Activated CD8-positive, alpha-beta memory T cell treated with anti-CD3 and anti-CD28 coated beads, Interleukin-2, amount 50 U/mL, for 24 hours (primary cell): ENCODE measurements around the gene SERPINE3.

Experiments
- DNase-seq: peaks from one replicate; pipeline ENCODE4 v3.0.0-alpha.2; 2020; ENCODE audit errors: extremely low read depth

SERPINE3 gene

DNA sequence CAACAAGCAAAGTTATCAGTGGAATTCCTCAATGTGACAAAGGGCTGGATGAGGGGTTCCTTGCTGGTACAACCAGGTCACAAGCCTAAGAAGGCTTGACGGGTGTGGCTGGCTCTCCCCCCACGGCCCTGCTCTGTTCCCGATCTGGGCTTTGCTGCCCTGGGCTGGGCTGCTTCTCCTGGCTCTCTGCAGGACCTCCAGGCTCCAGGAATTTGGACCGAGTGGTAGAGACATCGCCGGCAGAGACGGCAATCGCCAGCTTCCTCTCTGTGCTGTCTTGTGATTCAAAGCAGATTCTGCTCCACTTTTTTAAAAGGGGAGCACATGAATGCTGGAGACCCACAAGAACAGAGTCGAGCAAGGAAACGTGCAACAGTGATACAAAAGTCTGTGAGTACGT is at the start of gene SERPINE3:
SERPINE3 (plus strand) TSS at position 338 of the 400 bp plus-strand sequence. CDS start 1,401 bp downstream, outside the sequence.
- DNase-seq, result no peak

DNA sequence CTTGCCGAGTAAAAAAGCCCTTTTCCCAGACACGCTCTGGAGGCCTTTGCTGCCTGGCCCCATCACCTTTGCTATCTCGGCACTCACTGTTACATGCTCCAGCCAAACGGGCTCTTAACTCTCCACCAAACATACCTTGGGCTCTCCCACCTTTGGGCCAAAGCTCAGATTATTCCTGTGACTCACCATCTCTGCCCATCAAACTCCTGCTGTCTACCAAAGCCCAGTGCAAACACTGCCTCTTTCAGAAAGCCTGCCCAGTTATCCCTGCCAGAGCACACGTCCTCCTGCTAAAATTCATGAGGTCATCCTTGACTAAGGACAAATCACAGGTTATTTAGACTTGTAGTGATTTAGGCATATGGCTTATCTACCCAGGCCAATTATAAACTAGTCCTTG is 48.1 kb upstream of the SERPINE3 start:
- DNase-seq, result no peak

DNA sequence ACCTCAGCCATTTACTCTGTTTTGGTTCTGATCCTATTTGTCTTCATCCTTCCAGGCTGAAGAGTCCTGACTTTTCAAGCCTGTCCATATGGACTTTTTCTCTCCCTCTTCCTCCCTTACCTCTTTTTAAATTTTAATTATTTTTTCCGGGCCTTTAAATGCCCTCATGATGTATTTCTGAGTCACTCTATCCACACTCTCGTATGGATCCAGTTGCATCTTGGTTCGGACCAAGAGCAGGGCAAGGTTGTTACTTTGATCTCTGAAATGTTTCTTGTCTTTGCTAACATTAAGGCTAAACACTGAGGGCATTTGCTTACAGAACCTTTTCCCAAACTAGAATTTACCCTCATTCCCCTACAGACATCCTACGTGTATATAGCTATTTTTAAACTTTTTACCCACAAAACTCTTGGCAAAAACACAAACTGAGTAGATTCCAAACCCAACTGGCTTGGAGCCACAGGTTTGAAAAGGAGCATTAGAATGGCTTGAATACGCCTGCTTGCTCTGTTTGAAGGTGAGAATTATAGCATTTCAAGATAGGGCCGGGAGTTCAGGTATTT is 47.4 kb upstream of the SERPINE3 start:
- no peak for DNase-seq

DNA sequence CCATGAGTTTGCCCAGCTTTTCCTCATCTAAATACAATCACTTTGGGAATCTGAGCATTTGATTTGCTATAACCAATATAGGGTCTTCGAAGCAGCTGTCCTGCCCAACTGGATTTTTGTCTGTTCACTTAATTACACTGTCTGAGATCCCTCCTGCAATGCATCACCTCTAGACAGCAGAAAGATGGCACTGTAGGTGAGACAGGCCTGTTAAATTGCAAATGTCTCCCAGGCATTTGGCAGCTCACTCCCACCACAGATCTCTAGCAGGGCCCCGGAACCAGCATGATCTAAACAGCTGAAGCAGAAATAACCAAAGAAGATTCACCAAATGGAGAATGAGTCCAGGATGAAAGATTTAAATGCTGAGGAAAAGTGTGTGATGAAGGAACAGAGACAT is 41.9 kb upstream of the SERPINE3 start:
- DNase-seq, result no peak

DNA sequence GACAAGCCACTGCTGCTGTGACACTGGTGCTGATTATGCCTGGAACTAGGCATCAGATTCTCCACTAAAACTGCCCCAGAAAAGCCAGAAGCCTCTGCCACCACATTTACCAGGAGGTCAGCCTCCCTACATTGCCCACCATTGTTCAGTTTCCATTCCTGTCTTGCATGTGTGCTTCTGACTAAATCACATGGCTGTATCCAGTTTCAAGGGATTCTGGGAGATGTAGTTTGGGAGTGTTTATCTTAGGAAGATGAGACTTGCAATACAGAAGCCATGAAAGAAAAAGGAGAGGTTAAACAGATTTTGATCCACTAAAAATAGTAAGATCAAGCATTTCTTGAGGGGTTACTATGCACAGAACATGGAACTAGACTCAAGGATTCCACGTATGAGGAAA is 40.7 kb upstream of the SERPINE3 start:
- no peak for DNase-seq

DNA sequence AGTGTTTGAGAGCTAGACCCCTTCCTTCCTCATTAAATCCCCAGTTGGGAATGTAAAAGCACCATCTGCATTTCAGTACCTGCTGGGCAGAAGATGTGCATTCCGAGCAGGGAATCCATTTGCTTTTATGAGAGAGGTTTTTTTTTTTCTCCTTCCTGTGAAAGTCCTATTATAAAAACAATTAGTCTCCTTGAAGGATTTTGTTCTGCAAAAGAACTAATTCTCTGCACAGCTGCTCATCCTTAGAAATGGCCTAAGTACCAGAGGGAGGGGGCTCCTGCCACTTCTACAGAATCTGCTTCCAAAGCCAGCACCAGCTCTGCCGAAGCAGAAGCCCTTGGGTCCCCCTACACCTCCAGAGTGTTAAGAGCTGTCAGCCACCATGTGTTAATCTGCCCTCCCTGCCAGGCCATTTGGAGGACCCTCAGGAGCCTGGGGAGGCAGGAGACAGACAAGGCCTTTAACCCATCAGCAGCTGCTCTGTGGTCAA is 36.4 kb upstream of the SERPINE3 start:
- DNase-seq, result no peak

DNA sequence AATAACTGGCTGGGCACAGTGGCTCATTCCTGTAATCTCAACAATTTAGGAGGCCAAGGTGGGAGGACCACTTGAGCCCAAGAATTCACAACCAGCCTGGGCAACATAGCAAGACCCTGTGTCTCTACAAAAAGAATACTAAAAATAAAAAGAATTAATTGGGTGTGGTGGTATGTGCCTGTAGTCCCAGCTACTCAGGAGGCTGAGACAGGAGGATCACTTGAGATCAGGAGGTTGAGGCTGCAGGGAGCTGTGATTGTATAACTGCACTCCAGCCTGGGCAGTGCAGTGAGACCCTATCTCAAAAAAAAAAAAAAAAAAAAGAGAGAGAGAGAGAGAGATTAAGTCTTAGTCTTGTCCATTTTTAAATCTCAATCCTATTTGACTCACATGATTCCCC is 35.6 kb upstream of the SERPINE3 start:
- DNase-seq, result no peak

DNA sequence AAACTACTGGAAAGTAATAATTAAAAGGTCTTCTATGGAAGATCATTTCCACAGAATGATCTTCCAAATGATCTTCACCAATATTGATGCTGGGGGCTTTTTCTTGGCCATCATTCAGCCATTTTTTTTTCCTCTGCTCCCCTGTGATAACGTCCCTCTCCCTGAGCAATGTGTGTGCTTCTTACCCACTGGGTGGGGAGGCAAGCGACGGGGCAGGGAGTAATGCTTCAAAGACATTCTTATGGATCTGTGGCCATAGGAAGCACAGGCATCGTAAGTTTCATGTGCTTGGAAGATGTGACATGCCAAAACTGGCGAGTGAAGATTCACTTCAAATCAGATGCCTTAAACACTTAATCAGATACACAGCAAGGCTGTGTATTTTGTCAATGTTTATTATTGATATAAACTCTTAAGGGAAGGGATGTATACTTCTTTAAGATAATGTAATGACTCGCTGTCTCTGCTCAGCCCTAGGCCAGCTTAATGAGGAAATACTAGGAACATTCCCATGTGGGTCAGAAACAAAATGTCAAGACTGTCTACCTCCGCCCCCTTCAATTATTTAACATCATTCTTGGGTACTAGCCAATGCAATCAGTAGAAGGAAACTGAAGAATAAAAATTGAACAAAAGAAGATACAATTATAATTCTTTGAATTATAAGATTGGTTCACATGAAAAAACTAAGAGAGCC is 34.1 kb upstream of the SERPINE3 start:
- DNase-seq, result no peak

DNA sequence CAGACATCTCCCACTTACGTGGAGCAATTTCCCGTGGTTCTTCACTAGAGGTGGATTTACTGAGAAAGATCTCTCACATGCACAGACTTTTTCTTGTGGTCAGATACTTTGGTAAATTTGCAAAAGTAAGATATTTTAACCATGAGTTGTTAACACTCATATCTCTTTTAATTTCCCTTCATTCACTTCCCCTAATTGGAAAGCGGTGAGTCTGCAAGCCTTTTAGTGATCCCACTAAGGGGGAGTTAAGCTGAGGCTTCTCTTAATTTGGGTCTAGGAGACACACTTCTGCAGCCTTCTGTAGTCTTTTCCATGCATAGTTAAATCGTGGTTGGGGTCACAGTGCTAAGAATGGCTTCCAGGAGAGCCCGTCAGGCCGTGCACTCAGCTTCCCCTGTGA is 30.7 kb upstream of the SERPINE3 start:
- no peak for DNase-seq

DNA sequence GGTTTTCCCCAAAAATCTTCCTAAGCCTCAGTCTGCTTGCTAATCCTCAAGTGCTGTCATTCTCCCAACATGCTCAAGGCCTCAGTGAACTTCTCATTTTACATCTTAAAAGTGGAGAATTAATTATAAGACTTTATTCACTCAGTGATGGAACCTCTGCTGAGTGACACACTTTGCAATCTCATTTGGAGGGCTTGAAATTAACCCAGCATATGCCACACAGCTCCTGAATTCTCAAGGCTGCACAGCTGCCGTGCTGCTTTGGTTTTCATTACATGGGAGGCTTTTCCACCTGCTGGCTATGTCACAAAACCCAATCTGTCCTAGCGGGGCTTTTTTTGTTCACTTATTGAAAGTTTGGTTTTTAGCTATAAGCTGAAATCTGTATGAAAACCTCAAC is 28.3 kb upstream of the SERPINE3 start:
- DNase-seq, result no peak

DNA sequence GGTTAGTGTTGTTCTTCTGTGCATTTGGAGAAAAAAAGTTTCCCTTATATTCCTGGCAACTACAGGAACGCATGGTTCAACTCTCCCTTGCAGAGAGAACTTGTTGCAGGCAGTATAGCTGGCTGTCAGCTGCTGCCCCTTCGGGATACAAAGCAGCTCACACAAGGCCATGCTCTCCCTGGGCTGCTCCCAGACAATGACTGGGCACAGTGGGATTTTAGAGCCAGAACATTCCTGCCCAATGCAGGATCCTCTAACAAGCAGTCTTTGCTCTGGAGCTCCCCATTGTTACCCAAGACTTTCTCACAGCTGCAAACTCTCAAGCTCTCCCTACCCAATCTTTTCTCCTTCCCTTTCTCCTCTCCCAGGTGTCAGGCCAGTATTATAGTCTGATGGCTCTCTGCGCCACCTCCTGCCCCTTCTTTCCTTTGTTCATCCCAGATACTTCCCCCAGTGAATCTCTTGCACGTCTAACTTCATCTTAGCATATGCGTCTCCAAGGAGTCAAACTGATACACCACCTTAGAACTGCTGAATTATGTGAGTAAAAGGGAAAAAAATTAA is 27.5 kb upstream of the SERPINE3 start:
- DNase-seq, result no peak

DNA sequence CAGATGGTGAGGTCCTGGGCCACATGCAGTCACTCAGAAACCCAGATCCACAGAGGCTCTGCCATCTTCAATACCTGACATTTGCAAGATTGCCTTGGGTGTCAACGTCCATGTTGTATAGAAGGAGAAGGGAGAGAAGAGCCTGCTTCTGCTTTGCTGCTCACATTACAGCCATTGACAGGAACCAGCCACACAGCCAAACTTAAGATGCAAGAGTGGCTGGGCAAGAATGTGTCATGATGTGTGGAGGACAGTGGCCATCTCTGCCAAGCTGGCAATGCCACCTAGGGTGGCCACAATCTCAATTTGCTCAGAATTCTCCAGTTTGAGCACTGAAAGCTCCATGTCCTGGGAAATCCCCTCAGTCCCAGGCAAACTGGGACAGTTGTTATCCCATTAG is 25.9 kb upstream of the SERPINE3 start:
- DNase-seq, result no peak

DNA sequence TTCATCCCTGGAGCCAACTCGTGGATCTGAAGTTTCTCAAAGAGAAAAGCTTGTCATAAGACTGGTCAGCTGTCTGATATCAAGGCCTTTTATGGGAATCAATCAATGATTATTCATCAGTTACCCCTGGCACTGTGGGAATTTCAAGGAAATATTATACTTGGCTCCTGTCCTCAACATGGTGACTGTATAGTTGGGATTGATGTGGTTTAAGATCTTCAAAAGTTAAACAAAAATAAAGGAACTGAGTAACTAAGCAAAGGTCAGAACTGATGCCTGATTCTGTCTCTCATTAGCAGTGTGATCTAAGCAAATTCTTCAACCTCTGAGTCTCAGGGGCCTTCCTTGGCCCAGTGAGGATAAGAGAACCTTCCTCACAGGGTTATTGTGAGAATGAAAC is 22.2 kb upstream of the SERPINE3 start:
- no peak for DNase-seq

DNA sequence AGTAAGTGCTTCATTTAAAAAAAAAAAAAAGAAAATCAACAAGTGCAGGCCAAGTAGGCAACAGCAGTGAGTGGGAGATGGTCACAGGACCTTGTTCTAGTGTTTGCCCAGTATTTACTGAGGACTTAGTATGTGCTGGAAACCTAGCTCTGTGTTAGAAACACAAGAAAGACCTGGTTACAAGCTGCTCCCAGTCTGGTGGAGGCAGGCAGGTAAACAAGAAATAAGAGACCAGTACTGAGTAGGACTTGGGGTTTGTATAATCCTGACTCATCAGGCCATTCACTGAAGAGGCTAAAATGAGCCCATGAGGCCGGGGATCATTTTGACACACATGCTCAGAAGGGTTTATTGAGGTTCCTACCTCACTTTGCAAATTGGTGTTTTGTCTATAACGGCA is 21.5 kb upstream of the SERPINE3 start:
- no peak for DNase-seq

DNA sequence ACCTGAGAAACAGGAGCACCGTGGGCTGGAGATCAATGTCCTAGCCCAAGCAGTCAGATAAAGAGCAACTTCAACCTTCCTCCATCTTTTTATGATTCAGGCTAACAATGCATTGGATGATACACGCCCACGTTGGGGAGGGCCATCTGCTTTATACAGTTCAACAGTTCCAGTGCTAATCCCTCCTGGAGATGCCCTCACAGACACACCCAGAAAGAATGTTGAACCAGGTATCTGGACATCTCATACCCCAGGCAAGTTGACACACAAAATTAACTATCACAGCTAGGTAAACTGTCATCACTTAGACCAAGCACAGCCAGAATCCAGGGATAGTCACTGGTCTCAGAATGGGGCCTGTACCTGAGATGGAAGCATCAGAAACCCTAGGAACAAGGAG is 20.6 kb upstream of the SERPINE3 start:
- no peak for DNase-seq

DNA sequence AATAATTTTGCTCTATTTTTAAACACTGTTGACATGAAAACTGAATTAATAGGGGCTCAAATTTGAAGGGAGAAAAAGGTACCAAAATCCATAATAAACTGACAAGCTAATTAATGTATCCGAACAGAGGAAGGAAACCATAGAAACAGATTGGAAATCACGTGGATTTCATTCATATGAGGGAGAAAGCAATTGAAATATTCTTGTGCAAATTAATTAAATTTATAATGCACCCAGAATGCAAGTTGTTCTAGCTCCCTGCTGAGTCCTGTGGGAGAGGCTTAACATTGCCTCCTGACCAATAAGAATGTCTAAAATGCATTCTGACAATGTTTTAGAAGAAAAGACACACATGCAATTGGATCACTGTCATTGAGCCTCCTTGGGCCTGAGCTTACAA is 17.7 kb upstream of the SERPINE3 start:
- DNase-seq, result no peak

DNA sequence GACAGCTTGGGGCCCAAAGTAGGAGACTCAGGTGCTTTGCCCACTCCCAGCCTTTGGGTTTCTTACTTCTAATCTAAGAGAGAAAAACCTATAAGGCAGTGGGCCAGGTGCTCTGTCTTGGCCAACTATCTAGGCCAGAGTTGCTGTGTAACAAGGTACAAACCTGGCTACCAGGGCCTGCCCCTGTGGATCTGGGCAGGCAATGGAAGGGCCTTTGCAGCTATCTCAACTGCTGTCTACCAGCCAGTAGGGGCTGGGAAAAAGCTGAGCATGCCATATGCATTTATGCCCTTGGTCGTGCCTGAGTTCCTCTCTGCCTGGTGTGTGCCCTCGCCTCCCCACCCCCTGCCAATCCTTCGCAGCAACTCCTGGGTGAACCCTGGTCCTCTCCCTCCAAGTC is 16.7 kb upstream of the SERPINE3 start:
- no peak for DNase-seq

DNA sequence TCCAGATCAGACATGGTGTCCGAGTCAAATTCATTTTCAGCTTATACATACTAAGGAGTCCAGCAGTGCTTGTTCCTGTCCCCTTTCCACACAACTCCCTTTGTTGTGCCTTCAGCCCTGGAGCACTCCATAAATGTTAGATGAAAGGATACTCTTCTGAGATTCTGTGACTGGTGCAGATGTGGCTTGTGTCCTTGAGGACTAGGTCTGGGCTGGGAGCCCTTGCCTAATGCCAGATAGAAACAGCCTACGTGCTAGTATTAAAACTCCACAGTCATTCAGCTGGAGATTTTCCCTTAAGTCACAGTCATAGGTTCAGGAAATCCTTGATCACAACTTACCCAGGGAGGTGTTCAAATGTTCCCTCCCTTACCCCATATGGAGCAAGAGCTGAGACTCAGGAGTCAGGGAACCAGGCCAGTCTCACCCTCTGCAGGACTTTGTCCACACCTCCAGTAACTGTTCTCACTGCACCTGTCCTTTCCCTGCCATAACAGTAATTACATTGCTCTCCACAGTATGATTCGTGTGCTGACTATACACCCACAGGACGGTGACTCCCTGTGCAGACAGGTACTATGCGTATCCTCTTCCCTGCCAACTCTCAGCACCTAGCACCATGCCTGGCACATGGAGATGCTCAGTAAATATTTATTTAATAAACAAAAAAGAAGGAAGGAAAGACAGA is 15.5 kb upstream of the SERPINE3 start:
- DNase-seq, result no peak

DNA sequence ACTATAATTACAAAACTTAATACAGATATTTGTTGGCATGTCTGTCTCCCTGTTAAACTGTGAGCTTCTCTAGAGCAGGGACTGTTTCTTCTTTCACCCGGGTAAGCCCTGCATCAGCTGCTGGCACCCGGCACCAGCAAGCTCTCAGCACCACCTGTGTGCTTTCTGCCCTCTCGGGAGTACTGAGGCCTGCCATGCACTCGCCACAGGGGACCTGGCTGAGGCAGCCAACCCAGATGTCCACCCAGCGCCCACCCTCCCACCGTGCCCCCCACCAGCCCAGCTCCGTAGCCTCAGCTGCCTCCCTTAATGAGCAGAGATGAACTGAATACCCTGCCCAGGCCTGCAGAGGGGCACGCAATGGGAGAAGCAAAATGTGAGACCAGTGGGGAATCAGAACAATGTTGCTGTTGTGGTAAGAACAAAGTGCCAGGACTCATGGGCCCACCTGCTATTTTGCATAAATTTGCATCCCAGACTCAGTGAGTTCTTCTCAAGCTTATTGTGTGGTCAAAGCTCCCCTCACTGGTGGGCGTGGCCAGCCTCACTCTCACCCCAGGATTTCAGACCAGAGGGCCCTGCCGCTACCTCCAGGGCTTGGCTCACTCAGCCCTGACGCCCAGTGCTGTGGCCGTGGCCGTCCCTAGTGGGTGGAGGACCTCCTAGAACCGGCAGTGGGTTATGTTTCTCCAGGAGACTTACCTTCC is 14.6 kb upstream of the SERPINE3 start:
- no peak for DNase-seq

DNA sequence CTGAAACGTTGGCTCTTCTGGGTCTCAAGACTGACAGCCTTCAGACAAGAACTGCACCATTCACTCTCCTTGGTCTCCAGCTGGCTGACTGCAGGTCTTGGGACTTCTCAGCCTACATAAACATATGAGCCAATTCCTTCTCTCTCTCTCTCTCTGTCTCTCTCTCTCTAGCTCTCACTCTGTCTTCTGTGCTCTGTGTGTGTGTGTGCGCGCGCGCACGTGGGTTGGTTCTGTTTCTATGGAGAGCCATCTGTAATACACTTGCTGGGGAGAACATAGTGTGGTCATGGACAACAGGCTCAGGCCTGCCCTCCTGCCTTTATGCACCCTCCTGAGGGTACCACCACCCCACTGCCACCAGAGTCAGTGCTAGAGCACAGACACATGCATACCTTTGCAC is 13.7 kb upstream of the SERPINE3 start:
- DNase-seq, result no peak

DNA sequence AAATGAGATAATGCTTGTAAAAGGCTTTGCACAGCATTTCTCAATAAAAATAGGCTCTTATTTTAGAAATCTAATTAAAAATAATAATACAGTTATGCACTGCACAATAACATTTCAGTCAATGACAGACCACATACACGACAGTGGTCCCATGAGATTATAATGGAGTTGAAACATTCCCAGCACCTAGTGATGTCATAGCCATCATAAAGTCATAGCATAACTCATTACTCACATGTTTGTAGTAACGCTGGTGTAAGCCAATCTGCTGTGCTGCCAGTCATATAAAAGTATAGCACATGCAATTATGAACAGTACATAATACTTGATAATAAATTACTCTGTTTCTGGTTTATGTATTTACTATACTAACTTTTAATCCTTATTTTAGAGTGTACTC is 12.7 kb upstream of the SERPINE3 start:
- DNase-seq, result no peak

DNA sequence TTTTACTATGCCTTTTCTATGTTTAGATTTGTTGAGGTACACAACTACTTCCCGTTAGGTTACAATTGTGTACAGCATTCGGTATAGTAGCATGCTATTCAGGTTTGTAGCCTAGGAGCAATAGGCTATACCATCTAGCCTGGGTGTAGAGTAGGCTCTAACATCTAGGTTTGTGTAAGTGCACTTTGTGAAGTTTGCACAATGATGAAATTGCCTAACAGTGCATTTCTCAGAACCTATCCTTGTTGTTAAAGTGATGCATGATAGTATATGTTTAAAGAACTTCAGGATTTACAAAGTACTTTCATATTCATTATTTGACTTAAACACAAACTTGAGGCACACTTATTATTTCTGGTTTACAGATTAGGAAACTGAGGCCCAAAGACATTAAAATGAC is 11.5 kb upstream of the SERPINE3 start:
- no peak for DNase-seq
